ENCODE measurements around the gene SYT13. TPM values are rescaled to one million over a fixed set of nuclear protein-coding genes. Genes with fewer than 3 reads are reported as not detected.

SYT13 gene
- total RNA-seq, 1 donor from 2014 or later: 0.50 TPM

- no peak overlapping the region for H3K4me3 Mint-ChIP-seq (ENCODE audit: unreplicated experiment)
- peaks cover 37% of the 10 kb centered on the region for H3K27me3 Mint-ChIP-seq (ENCODE audit: low read depth, unreplicated experiment)
- H3K36me3 Mint-ChIP-seq (ENCODE audit: low read depth, unreplicated experiment): no peaks in the 10 kb centered on the region
- peaks cover 3% of the 10 kb centered on the region for H3K9me3 Mint-ChIP-seq (ENCODE audit: unreplicated experiment)
- H3K9me3 ChIP-seq (ENCODE audit: insufficient read depth, low read depth, low read length): no peaks in the 10 kb centered on the region
- H3K4me1 Mint-ChIP-seq (ENCODE audit: low read depth, unreplicated experiment): no peaks in the 10 kb centered on the region
- H3K4me2 ChIP-seq (ENCODE audit: low read length): no peak overlapping the region
- no peak overlapping the region for H3K27ac Mint-ChIP-seq (ENCODE audit: unreplicated experiment)
- H3K4me3 ChIP-seq (ENCODE audit: insufficient read depth, low read depth, low read length): no peak overlapping the region
- no peak overlapping the region for H2AFZ ChIP-seq (ENCODE audit: low read depth, low read length)
- no peaks in the 10 kb centered on the region for H3K4me1 ChIP-seq (ENCODE audit: insufficient read depth, low read length)
- DNase-seq (ENCODE audit: low read depth) (no peak), FAIRE-seq (no peak)
- no peak overlapping the region for H3K9ac ChIP-seq (ENCODE audit: low read length)
- no peaks in the 10 kb centered on the region for H3K79me2 ChIP-seq (ENCODE audit: insufficient read depth, low read length)
- no peak overlapping the region for H3K27ac ChIP-seq (ENCODE audit: low read depth, low read length)
- no peaks in the 10 kb centered on the region for H4K20me1 ChIP-seq (ENCODE audit: insufficient read depth, low read length)
- no peaks in the 10 kb centered on the region for H3K36me3 ChIP-seq (ENCODE audit: insufficient read depth, low read length)
- TF ChIP-seq, protein P1, sequence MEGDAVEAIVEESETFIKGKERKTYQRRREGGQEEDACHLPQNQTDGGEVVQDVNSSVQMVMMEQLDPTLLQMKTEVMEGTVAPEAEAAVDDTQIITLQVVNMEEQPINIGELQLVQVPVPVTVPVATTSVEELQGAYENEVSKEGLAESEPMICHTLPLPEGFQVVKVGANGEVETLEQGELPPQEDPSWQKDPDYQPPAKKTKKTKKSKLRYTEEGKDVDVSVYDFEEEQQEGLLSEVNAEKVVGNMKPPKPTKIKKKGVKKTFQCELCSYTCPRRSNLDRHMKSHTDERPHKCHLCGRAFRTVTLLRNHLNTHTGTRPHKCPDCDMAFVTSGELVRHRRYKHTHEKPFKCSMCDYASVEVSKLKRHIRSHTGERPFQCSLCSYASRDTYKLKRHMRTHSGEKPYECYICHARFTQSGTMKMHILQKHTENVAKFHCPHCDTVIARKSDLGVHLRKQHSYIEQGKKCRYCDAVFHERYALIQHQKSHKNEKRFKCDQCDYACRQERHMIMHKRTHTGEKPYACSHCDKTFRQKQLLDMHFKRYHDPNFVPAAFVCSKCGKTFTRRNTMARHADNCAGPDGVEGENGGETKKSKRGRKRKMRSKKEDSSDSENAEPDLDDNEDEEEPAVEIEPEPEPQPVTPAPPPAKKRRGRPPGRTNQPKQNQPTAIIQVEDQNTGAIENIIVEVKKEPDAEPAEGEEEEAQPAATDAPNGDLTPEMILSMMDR (IDR thresholded peaks at IDR 0.05; ENCODE audit: insufficient read depth, low read depth, low read length): no peak
- no peak for TF ChIP-seq EZH2 (IDR thresholded peaks at IDR 0.05; ENCODE audit: insufficient read depth, low read length)
- peaks cover 18% of the 10 kb centered on the region for H3K27me3 ChIP-seq (ENCODE audit: insufficient read depth, low read length)
Measured at GRCh38 chr11:45305874-45306623, 19.9 kb upstream of the SYT13 start.

- Histone ChIP-seq H4K20me1 (ENCODE audit: insufficient read depth, low read length) (no peaks in the 10 kb centered on the region), H3K4me3 (ENCODE audit: insufficient read depth, low read depth, low read length) (no peak overlapping the region), H3K79me2 (ENCODE audit: insufficient read depth, low read length) (no peaks in the 10 kb centered on the region), H3K36me3 (ENCODE audit: insufficient read depth, low read length) (no peaks in the 10 kb centered on the region), H3K4me2 (ENCODE audit: low read length) (no peak overlapping the region), H3K9me3 (ENCODE audit: insufficient read depth, low read depth, low read length) (no peaks in the 10 kb centered on the region), H2AFZ (ENCODE audit: low read depth, low read length) (no peak overlapping the region), H3K27me3 (ENCODE audit: insufficient read depth, low read length) (peaks cover 18% of the 10 kb centered on the region), H3K9ac (ENCODE audit: low read length) (no peak overlapping the region), H3K4me1 (ENCODE audit: insufficient read depth, low read length) (no peaks in the 10 kb centered on the region), H3K27ac (ENCODE audit: low read depth, low read length) (no peak overlapping the region)
- DNase-seq (ENCODE audit: low read depth) (no peak), FAIRE-seq (no peak)
- peaks cover 3% of the 10 kb centered on the region for H3K9me3 Mint-ChIP-seq (ENCODE audit: unreplicated experiment)
- no peaks in the 10 kb centered on the region for H3K4me1 Mint-ChIP-seq (ENCODE audit: low read depth, unreplicated experiment)
- H3K36me3 Mint-ChIP-seq (ENCODE audit: low read depth, unreplicated experiment): no peaks in the 10 kb centered on the region
- no peak overlapping the region for H3K4me3 Mint-ChIP-seq (ENCODE audit: unreplicated experiment)
- H3K27ac Mint-ChIP-seq (ENCODE audit: unreplicated experiment): no peak overlapping the region
- H3K27me3 Mint-ChIP-seq (ENCODE audit: low read depth, unreplicated experiment): peaks cover 42% of the 10 kb centered on the region
- TF ChIP-seq, protein P1 (IDR thresholded peaks at IDR 0.05; ENCODE audit: insufficient read depth, low read depth, low read length): no peak
- no peak for TF ChIP-seq EZH2 (IDR thresholded peaks at IDR 0.05; ENCODE audit: insufficient read depth, low read length)
Measured at GRCh38 chr11:45304992-45305335, 18.8 kb upstream of the SYT13 start.

All from astrocyte (in vitro differentiated cells and primary cell).